Right cardiac atrium (tissue), 5 donors: ENCODE results near the gene RGS6. TPM values are rescaled to one million over a fixed set of nuclear protein-coding genes. Genes with fewer than 3 reads are reported as not detected.

Experiments used
- ATAC-seq, 2 donors: fragments of 200-7000 bp; cut with Tn5 transposase; one replicate each; pipeline versions ENCODE4 v1.8.0 to v1.9.1; 2020; ENCODE audit warnings: moderate library complexity in 2 of 2, mild to moderate bottlenecking in 1 of 2
- DNase-seq, 3 donors: peaks; one replicate each; pipeline ENCODE4 v3.0.0-alpha.2; 2020
- H3K27ac ChIP-seq: one replicate; pipeline ENCODE4 v1.5.1; 2013; ENCODE audit warnings: mild to moderate bottlenecking, low read length, control low read depth, moderate library complexity
- H3K27me3 ChIP-seq: one replicate; pipeline ENCODE4 v1.6.1; 2013; ENCODE audit not compliant: control insufficient read depth, insufficient read depth
- H3K4me1 ChIP-seq: one replicate; pipeline ENCODE4 v1.6.1; 2013; ENCODE audit warnings: low read length; ENCODE audit not compliant: control insufficient read depth, insufficient read depth
- H3K4me3 ChIP-seq: one replicate; pipeline ENCODE4 v1.5.1; 2013; ENCODE audit warnings: low read length, control low read depth
- H3K9me3 ChIP-seq: one replicate; pipeline ENCODE4 v1.6.1; 2013; ENCODE audit warnings: low read length; ENCODE audit not compliant: control insufficient read depth
- WGBS: extraction: QIAGEN DNeasy Blood & Tissue Kit; methylation state at CpG from one replicate; pipeline ENCODE4 v1.1.7; 2013; 5-methylcytosine and 5-hydroxymethylcytosine counted together
- intact Hi-C, 4 donors: fragments of 100-400 bp; cut with DNase I; formaldehyde crosslinking; loops; one replicate each; pipeline versions ENCODE4 v1.11.0 to v1.14.0; 2022 to 2023
- polyA plus RNA-seq: library from polyadenylated mRNA; stranded (reverse); fragments of 200-250 nt; gene quantifications from one replicate; pipeline ENCODE4 v1.2.3, GENCODE V29; 2013
- total RNA-seq, 4 donors: library from RNA; stranded (reverse); fragmentation: NEBNext Ultra II Directional; extraction: Animal tissue kit (Norgen Biotek cat#: 25700); gene quantifications; one replicate each; pipeline ENCODE4 v1.2.1, GENCODE V29; 2021
- donor health status: healthy with polysubstance abuse.
- donor health status: DM: no; HTN: yes; CAD: no.
- donor health status: DM: no; HTN: no; CAD: no.
- donor health status: DM: no; HTN: yes; CAD: no; lungs with severe emphysema.
- donor health status: DM: yes; HTN: yes; CAD: no.

The RGS6 gene
- total and polyA plus RNA-seq, 5 donors = 12.7 to 51.4 (median 24.5) TPM

- ATAC-seq = no peak
- no peak overlapping the region for H3K4me3 ChIP-seq
- intact Hi-C loops = no loop called here
- H3K27me3 ChIP-seq = no peaks in the 10 kb centered on the region
- DNase-seq = no peak
- H3K9me3 ChIP-seq = no peaks in the 10 kb centered on the region
- WGBS = 47% methylated on average over 5 of the region's 5 CpGs
- no peaks in the 10 kb centered on the region for H3K4me1 ChIP-seq
- no peak overlapping the region for H3K27ac ChIP-seq
Observed at GRCh38 chr14:72243309-72244293, 311.4 kb downstream of the RGS6 start.

GRCh38 chr14:72247896-72248465 lies 315.8 kb downstream of the RGS6 start:
- 45% methylated on average over 1 of the region's 1 CpG for WGBS
- intact Hi-C loops = no loop called here
- H3K4me3 ChIP-seq = no peak overlapping the region
- H3K9me3 ChIP-seq = no peaks in the 10 kb centered on the region
- DNase-seq (no peak), ATAC-seq (no peak)
- no peaks in the 10 kb centered on the region for H3K4me1 ChIP-seq
- no peak overlapping the region for H3K27ac ChIP-seq
- H3K27me3 ChIP-seq = no peaks in the 10 kb centered on the region

- whole genome bisulfite sequencing = 76% methylated on average over 2 of the region's 2 CpGs
- H3K4me1 ChIP-seq = peaks cover 2% of the 10 kb centered on the region
- no peak overlapping the region for H3K4me3 ChIP-seq
- ATAC-seq (no peak), DNase-seq (no peak)
- intact Hi-C loops = no loop called here
- no peak overlapping the region for H3K27ac ChIP-seq
- H3K27me3 ChIP-seq = no peaks in the 10 kb centered on the region
- no peaks in the 10 kb centered on the region for H3K9me3 ChIP-seq
Observed at GRCh38 chr14:72253503-72253902, 321.3 kb downstream of the RGS6 start.

- Histone ChIP-seq H3K27me3 (no peaks in the 10 kb centered on the region), H3K4me3 (no peak overlapping the region), H3K27ac (no peak overlapping the region), H3K4me1 (peaks cover 2% of the 10 kb centered on the region), H3K9me3 (no peaks in the 10 kb centered on the region)
- intact Hi-C loops = no loop called here
- DNase-seq = no peak
- WGBS = 39% methylated on average over 2 of the region's 2 CpGs
- no peak for ATAC-seq
Observed at GRCh38 chr14:72254202-72254936, 322.1 kb downstream of the RGS6 start.

GRCh38 chr14:72254937-72255472 lies 322.8 kb downstream of the RGS6 start:
- Histone ChIP-seq H3K4me1 (peaks cover 2% of the 10 kb centered on the region), H3K27me3 (no peaks in the 10 kb centered on the region), H3K4me3 (no peak overlapping the region), H3K27ac (no peak overlapping the region), H3K9me3 (no peaks in the 10 kb centered on the region)
- ATAC-seq (no peak), DNase-seq (no peak)
- 81% methylated on average over 4 of the region's 4 CpGs for WGBS
- intact Hi-C loops = no loop called here

GRCh38 chr14:72256055-72256454 lies 323.8 kb downstream of the RGS6 start:
- Histone ChIP-seq H3K27me3 (no peaks in the 10 kb centered on the region), H3K27ac (no peak overlapping the region), H3K4me3 (no peak overlapping the region), H3K9me3 (no peaks in the 10 kb centered on the region), H3K4me1 (peaks cover 2% of the 10 kb centered on the region)
- DNase-seq = no peak
- intact Hi-C loops = no loop called here
- ATAC-seq = no peak
- 90% methylated on average over 1 of the region's 1 CpG for WGBS

- no peaks in the 10 kb centered on the region for H3K27me3 ChIP-seq
- DNase-seq (no peak), ATAC-seq (no peak)
- WGBS = 63% methylated on average over 4 of the region's 4 CpGs
- no peaks in the 10 kb centered on the region for H3K4me1 ChIP-seq
- no peak overlapping the region for H3K27ac ChIP-seq
- H3K9me3 ChIP-seq = no peaks in the 10 kb centered on the region
- intact Hi-C loops = no loop called here
- no peak overlapping the region for H3K4me3 ChIP-seq
Observed at GRCh38 chr14:72261068-72261467, 328.8 kb downstream of the RGS6 start.

- H3K27ac ChIP-seq = no peak overlapping the region
- intact Hi-C loops = no loop called here
- no peak for DNase-seq
- ATAC-seq = no peak
- no peak overlapping the region for H3K4me3 ChIP-seq
- WGBS = 90% methylated on average over 2 of the region's 2 CpGs
- no peaks in the 10 kb centered on the region for H3K27me3 ChIP-seq
- no peaks in the 10 kb centered on the region for H3K9me3 ChIP-seq
- H3K4me1 ChIP-seq = no peaks in the 10 kb centered on the region
Observed at GRCh38 chr14:72262771-72263170, 330.5 kb downstream of the RGS6 start.

- H3K9me3 ChIP-seq = no peaks in the 10 kb centered on the region
- intact Hi-C loops = no loop called here
- WGBS = 46% methylated on average over 5 of the region's 5 CpGs
- H3K4me1 ChIP-seq = no peaks in the 10 kb centered on the region
- no peak for ATAC-seq
- no peak overlapping the region for H3K4me3 ChIP-seq
- no peak for DNase-seq
- H3K27me3 ChIP-seq = no peaks in the 10 kb centered on the region
- H3K27ac ChIP-seq = no peak overlapping the region
Observed at GRCh38 chr14:72264716-72265115, 332.5 kb downstream of the RGS6 start.

GRCh38 chr14:72270147-72270727 lies 338.0 kb downstream of the RGS6 start:
- WGBS = 44% methylated on average over 5 of the region's 5 CpGs

More at GRCh38 chr14:72270147-72270727, 338.0 kb downstream of the RGS6 start:
- ATAC-seq = no peak
- no peaks in the 10 kb centered on the region for H3K4me1 ChIP-seq
- no peak overlapping the region for H3K4me3 ChIP-seq
- H3K9me3 ChIP-seq = no peaks in the 10 kb centered on the region
- no peaks in the 10 kb centered on the region for H3K27me3 ChIP-seq
- DNase-seq = no peak
- no peak overlapping the region for H3K27ac ChIP-seq
- intact Hi-C loops = no loop called here
